D341Med (cell line): ENCODE measurements around the gene POLR3GL.
"Not testable (repeated sequence)": the region's sequence is repeated elsewhere in the genome, so short reads cannot be mapped to it uniquely, and the experiment has no call there.

Experiments
- DNase-seq: peaks from one replicate; pipeline ENCODE4 v3.0.0; 2012; ENCODE audit warnings: low spot score

POLR3GL gene, protein sequence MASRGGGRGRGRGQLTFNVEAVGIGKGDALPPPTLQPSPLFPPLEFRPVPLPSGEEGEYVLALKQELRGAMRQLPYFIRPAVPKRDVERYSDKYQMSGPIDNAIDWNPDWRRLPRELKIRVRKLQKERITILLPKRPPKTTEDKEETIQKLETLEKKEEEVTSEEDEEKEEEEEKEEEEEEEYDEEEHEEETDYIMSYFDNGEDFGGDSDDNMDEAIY

GRCh38 chr1:145964328-145965118 lies at the start of gene POLR3GL, which contains the start of gene ANKRD34A:
POLR3GL (plus strand) TSS chr1:145964690; CDS start chr1:145974866, 10,176 bp downstream.
ANKRD34A (minus strand) TSS chr1:145964575; CDS start chr1:145961759, 2,816 bp downstream.
- DNase-seq, result peak; percentile 90

DNA sequence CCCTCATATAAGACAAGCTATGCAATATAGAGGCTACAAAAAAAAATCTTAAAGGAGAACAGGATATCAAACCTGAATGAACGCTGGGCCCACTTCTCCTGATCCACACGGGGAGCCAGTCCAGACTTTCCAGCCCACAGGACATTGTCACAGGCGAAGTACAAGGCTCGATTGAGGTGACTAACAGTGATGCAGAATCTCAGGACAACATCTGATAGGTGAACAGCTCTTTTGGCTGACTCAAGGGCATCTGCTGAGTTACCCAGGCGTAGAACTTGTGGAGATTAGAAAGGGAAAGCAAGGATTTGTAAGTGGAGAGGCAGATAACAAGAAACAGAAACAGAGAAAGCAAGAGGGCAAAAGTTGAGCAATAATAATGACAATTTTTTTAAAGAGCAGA lies 47.7 kb upstream of the POLR3GL start:
- DNase-seq, result no peak

GRCh38 chr1:145917595-145917994 lies 46.9 kb upstream of the POLR3GL start:
- DNase-seq, result no peak

- DNase-seq, result peak; percentile 97
Measured at GRCh38 chr1:145918144-145918991, 46.1 kb upstream of the POLR3GL start, which contains the start of gene PEX11B. PEX11B (minus strand) TSS chr1:145918717; CDS start chr1:145918688, 29 bp downstream.

GRCh38 chr1:145918992-145919939 lies 45.2 kb upstream of the POLR3GL start:
- DNase-seq, result no peak

DNA sequence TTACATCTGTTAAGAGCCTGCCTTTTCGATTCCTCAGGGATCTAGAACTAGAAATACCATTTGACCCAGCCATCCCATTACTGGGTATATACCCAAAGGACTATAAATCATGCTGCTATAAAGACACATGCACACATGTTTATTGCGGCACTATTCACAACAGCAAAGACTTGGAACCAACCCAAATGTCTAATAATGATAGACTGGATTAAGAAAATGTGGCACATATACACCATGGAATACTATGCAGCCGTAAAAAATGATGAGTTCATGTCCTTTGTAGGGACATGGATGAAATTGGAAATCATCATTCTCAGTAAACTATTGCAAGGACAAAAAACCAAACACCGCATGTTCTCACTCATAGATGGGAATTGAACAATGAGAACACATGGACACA lies 44.2 kb upstream of the POLR3GL start:
- DNase-seq, result not testable (repeated sequence)

- no peak for DNase-seq
Measured at GRCh38 chr1:145922266-145922665, 42.2 kb upstream of the POLR3GL start.

DNA sequence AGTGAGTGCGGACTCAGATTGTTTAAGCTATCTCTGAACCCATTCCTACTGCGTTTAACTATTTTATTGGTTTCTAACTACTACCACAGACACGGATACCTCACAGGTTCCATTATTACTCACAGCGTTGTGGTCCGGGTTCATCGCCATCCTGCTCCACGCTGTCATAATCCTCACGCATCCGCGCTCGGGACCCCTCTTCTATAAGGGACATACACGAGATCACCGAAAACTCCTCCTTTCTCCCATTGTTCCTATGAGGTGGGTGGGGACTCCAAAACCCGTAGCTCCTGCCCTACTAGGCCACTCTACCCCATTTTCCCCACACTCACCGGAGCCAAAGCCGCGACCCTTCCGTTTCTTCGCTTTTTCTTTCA lies 37.8 kb upstream of the POLR3GL start:
- no peak for DNase-seq

- peak; percentile 92 for DNase-seq
Measured at GRCh38 chr1:145927063-145927886, 37.2 kb upstream of the POLR3GL start, which contains the start of gene RBM8A. RBM8A (minus strand) TSS chr1:145927484; CDS start chr1:145927426, 58 bp downstream.

DNA sequence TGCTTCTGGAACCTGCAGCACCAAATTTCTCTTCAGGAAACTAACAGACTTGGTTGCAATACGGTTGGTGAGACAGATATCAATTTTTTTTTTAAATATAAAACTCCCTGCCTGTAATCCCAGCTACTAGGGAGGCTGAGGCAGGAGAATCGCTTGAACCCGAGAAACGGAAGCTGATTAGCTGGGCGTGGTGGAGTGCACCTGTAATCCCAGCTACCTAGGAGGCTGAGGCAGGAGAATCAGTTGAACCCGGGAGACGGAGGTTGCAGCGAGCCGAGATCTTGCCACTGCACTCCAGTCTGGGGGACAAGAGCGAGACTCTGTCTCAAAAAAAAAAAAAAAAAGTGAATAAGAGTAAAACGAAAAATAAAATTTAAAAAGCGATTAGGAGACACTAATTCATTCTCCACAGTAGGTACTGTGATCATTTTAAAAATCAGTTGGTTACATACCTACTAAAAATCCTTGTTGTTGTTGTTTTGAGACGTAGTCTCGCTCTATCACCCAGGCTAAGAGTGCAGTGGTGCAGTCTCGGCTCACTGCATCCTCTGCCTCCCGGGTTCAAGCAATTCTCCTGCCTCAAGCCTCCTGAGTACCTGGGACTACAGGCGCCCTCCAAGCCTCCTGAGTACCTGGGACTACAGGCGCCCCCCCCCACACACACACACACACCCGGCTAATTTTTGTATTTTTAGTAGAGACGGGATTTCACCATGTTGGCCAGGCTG lies 36.4 kb upstream of the POLR3GL start:
- no peak for DNase-seq

DNA sequence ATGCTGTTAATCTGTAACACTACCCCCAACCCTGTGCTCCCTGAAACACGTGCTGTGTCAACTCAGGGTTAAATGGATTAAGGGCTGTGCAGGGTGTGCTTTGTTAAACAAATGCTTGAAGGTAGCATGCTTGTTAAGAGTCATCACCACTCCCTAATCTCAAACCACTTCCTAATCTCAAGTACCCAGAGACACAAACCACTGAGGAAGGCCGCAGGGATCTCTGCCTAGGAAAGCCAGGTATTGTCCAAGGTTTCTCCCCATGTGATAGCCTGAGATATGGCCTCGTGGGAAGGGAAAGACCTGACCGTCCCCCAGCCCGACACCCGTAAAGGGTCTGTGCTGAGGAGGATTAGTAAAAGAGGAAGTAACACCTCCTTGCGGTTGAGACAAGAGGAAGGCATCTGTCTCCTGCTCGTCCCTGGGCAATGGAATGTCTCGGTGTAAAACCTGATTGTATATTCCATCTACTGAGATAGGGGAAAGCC lies 31.9 kb upstream of the POLR3GL start:
- not testable (repeated sequence) for DNase-seq

DNA sequence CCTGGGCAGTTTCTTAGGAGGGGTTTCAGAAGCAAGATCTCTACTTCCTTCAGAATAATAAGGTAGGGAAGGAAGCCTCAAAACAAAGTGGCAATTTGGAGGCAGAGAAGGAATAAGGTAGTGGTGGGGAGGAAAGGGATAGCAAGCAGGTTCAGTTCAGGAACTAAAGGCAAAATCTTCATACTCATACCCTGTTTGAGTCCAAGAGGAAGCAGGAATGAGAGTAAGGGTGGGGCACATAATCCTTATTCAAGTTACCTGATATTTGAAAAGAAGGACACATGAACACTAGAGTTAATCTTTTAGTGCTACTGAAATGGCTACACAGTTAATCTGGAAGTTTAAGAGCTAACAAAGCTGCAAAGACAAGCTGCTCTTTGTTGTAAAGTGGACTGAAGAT lies 28.8 kb upstream of the POLR3GL start:
- no peak for DNase-seq

GRCh38 chr1:145936247-145936646 lies 28.2 kb upstream of the POLR3GL start:
- DNase-seq, result no peak

DNA sequence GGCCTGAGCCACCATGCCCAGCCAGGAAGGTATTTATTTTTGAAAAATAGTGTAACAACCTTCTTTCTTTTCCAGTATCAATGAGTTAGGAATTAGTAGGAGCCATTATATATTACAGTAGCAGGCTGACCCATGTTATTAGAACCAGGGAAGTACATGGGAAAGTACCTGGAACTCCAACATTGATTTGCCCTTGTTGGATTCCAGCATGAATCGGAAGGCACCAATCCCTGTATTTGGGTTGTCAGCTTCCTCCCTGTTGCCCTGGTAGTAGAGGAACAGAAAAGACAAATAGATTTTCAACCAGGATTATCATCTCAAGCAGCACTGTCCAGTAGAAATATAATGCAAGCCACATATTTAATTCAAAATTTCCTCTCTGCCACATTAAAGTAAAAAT lies 27.1 kb upstream of the POLR3GL start:
- no peak for DNase-seq

GRCh38 chr1:145942405-145942804 lies 22.1 kb upstream of the POLR3GL start:
- DNase-seq, result no peak

- DNase-seq, result no peak
Measured at GRCh38 chr1:145942871-145943270, 21.6 kb upstream of the POLR3GL start.

GRCh38 chr1:145944532-145944931 lies 20.0 kb upstream of the POLR3GL start:
- DNase-seq, result no peak

DNA sequence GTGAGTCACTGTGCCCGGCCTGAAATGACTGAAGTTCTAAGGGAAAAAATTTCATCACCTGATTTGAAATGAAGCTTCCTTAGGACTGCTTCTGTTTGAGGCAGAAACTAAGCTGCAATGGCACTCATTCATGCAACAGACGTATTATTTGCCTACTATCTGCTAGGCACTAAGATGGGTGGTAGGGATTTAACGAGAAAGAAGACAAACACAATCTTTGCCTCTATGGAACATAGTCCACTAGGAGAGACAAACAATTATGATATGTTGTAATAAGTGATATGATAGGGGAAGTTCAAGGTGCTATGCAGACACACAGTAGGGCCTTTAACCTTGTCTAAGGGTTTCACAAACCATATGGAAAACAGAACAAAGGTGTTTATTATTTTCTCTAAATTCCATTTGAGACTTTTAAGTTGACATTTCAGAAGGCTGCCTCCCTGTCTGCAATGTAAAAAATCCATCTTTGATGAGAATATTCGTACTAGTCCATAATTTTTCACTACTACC lies 18.0 kb upstream of the POLR3GL start:
- DNase-seq, result no peak

DNA sequence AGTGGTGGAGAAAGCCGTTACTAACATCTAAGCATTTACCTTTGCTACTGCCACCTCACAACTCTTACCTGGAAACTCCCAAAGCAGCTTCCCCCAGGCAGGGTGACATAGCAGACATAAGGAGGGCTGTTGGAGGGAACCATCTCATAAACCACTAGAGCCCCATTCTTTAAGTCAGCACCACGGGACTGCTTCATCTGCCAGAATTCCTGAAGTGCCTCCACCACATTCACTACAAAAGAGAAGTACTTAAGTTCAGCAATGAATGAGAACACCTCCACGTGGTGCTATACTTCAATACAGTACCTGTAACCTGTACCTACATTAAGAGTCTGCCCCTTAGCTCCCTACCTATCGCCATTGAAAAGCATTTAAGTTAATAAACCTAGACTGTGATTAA lies 16.9 kb upstream of the POLR3GL start:
- no peak for DNase-seq
